GM12892 (cell line): ENCODE data around the gene MRPL24.

Source experiments
- POLR2A ChIP-seq: IDR thresholded peaks from 2 replicates; pipeline ENCODE4 v1.6.1; 2011; ENCODE audit warnings: low read depth, low read length, control low read depth
- POLR2AphosphoS5 ChIP-seq: IDR thresholded peaks from 2 replicates; pipeline ENCODE4 v1.6.1; 2011; ENCODE audit warnings: low read depth, low read length, control low read depth
- TAF1 ChIP-seq: IDR thresholded peaks from 2 replicates; pipeline ENCODE4 v1.6.1; 2011; ENCODE audit warnings: low read depth, mild to moderate bottlenecking, control low read depth, low read length, borderline replicate concordance

- TF ChIP-seq POLR2A, result no peak
- no peak for TF ChIP-seq POLR2AphosphoS5
- TF ChIP-seq TAF1, result no peak
Observed at GRCh38 chr1:156775799-156776198, 34.9 kb upstream of the MRPL24 start.
